Neural progenitor cell (in vitro differentiated cells): Measurements from ENCODE around the gene MRNIP.
A peak's percentile ranks its signal among the peaks of the same experiment; 100 is the strongest.

ENCODE experiments used
- CTCF ChIP-seq: fragments of 200-600 bp; sonication (generic); IDR thresholded peaks from 2 replicates; pipeline ENCODE4 v1.5.1; 2017; ENCODE audit warnings: antibody characterized with exemption, mild to moderate bottlenecking
- EZH2 ChIP-seq: fragments of 200-600 bp; sonication (generic); IDR thresholded peaks from 2 replicates; pipeline ENCODE4 v1.6.1; 2017; ENCODE audit warnings: antibody characterized with exemption, mild to moderate bottlenecking, moderate library complexity
- EZH2phosphoT487 ChIP-seq: fragments of 200-600 bp; sonication (generic); IDR thresholded peaks from 2 replicates; pipeline ENCODE4 v1.6.1; 2017; ENCODE audit warnings: antibody characterized with exemption

DNA sequence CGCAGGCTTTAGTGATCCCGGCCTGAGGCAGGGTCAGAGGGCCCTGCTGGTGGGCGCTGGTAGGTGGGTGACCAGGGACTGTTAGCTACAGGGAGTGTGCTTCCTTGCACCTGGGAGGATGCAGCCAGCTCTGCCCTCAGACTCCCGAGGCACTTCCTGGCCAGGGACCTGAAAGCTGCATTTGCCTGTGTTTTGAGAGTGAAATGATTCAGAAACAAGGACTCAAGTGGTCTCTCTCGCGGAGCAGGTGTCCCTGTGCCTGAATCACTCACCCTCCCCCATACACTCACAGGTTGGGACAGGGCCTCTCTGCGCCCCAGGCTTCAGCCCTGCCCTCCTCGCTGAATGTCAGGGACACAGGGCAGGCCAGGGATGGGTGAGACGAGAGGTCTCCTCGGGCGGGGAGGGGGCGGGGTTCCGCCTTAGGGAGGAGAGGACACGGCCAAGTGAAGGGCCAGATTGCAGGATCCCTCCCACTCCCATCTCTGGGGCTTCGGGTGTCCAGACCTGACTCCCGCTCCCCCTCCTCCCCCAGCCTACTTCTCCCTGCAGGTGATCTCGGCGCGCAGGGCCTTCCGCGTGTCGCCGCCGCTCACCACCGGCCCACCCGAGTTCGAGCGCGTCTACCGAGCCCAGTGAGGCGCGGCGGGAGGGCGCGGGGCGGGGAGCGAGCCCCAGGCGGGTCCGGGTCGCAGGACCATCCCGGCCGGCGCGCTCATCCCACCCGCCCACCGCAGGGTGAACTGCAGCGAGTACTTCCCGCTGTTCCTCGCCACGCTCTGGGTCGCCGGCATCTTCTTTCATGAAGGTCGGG is 63.4 kb downstream of the MRNIP start:
- TF ChIP-seq CTCF (no peak), EZH2 (peak; percentile 41), EZH2phosphoT487 (no peak)
